Adipocyte (in vitro differentiated cells): ENCODE measurements around the gene OLR1.
A peak's percentile ranks its signal among the peaks of the same experiment; 100 is the strongest.
"Not testable (repeated sequence)": the region's sequence is repeated elsewhere in the genome, so short reads cannot be mapped to it uniquely, and the experiment has no call there.

Source experiments
- DNase-seq: peaks from one replicate; pipeline ENCODE4 v3.0.0-alpha.2; 2015; ENCODE audit warnings: low read depth
- H3K27me3 ChIP-seq: replicated peaks from 2 replicates; pipeline ENCODE4 v1.7.0; 2013; ENCODE audit warnings: mild to moderate bottlenecking, low read length, moderate library complexity; ENCODE audit not compliant: control insufficient read depth, insufficient read depth
- H3K36me3 ChIP-seq: 2 replicates; pipeline ENCODE4 v1.7.0; 2013; ENCODE audit warnings: low read length, mild to moderate bottlenecking, moderate library complexity; ENCODE audit not compliant: control insufficient read depth, insufficient read depth, severe bottlenecking
- H3K4me1 ChIP-seq: 2 replicates; pipeline ENCODE4 v1.7.0; 2013; ENCODE audit warnings: mild to moderate bottlenecking, low read length, moderate library complexity; ENCODE audit not compliant: control insufficient read depth, insufficient read depth
- H3K4me3 ChIP-seq: 2 replicates; pipeline ENCODE4 v1.7.0; 2013; ENCODE audit warnings: mild to moderate bottlenecking, low read length, moderate library complexity
- H3K9ac ChIP-seq: 2 replicates; pipeline ENCODE4 v1.7.0; 2013; ENCODE audit warnings: mild to moderate bottlenecking, low read length, moderate library complexity
- H3K9me3 ChIP-seq: 2 replicates; pipeline ENCODE4 v1.7.0; 2013; ENCODE audit warnings: mild to moderate bottlenecking, low read length, moderate library complexity; ENCODE audit not compliant: control insufficient read depth

Gene OLR1

GRCh38 chr12:10211101-10211939, 39.4 kb upstream of the OLR1 start:
- H3K4me3 ChIP-seq = no peak overlapping the region
- no peaks in the 10 kb centered on the region for H3K27me3 ChIP-seq
- no peak overlapping the region for H3K9ac ChIP-seq
- peaks cover 16% of the 10 kb centered on the region for H3K4me1 ChIP-seq
- no peak for DNase-seq
- H3K36me3 ChIP-seq = no peaks in the 10 kb centered on the region
- no peaks in the 10 kb centered on the region for H3K9me3 ChIP-seq

GRCh38 chr12:10210225-10210624, 38.3 kb upstream of the OLR1 start:
- no peak overlapping the region for H3K4me3 ChIP-seq
- no peak for DNase-seq
- H3K9ac ChIP-seq = no peak overlapping the region
- no peaks in the 10 kb centered on the region for H3K9me3 ChIP-seq
- peaks cover 12% of the 10 kb centered on the region for H3K4me1 ChIP-seq
- H3K27me3 ChIP-seq = no peaks in the 10 kb centered on the region
- no peaks in the 10 kb centered on the region for H3K36me3 ChIP-seq

GRCh38 chr12:10207136-10207535, 35.2 kb upstream of the OLR1 start:
- no peaks in the 10 kb centered on the region for H3K4me1 ChIP-seq
- H3K27me3 ChIP-seq = no peaks in the 10 kb centered on the region
- no peak overlapping the region for H3K9ac ChIP-seq
- no peak for DNase-seq
- no peaks in the 10 kb centered on the region for H3K9me3 ChIP-seq
- H3K4me3 ChIP-seq = no peak overlapping the region
- H3K36me3 ChIP-seq = no peaks in the 10 kb centered on the region

GRCh38 chr12:10205220-10205807, 33.4 kb upstream of the OLR1 start:
- no peaks in the 10 kb centered on the region for H3K36me3 ChIP-seq
- H3K4me3 ChIP-seq = no peak overlapping the region
- DNase-seq = peak; percentile 40
- H3K9ac ChIP-seq = no peak overlapping the region
- no peaks in the 10 kb centered on the region for H3K4me1 ChIP-seq
- H3K27me3 ChIP-seq = no peaks in the 10 kb centered on the region
- H3K9me3 ChIP-seq = no peaks in the 10 kb centered on the region

GRCh38 chr12:10204495-10204894, 32.6 kb upstream of the OLR1 start:
- H3K27me3 ChIP-seq, H3K9me3 ChIP-seq, H3K36me3 ChIP-seq, H3K4me1 ChIP-seq, H3K4me3 ChIP-seq, H3K9ac ChIP-seq, DNase-seq: not testable (repeated sequence)

- Histone ChIP-seq H3K4me3 (no peak overlapping the region), H3K36me3 (no peaks in the 10 kb centered on the region), H3K27me3 (no peaks in the 10 kb centered on the region), H3K9me3 (no peaks in the 10 kb centered on the region), H3K9ac (no peak overlapping the region), H3K4me1 (peaks cover 5% of the 10 kb centered on the region)
- no peak for DNase-seq
Measured at GRCh38 chr12:10197879-10198278, 25.9 kb upstream of the OLR1 start.

DNA sequence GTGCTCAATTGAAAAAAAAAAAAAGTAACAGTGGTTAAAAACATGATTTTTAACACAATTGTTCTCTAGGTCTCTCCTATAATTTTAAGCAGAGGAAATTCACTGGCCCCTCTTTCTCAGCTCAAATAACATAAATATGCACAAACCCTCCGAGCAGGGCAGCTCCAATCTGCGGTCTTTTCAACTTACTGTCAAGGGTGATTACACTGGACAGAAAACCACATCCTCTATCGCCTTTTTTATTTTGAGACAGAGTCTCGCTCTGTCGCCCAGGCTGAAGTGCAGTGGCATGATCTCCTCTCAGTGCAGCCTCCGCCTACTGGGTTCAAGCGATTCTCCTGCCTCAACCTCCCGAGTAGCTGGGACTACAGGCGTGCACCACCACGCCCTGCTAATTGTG, 24.3 kb upstream of the OLR1 start:
- H3K4me1 ChIP-seq = peaks cover 17% of the 10 kb centered on the region
- DNase-seq = no peak

DNA sequence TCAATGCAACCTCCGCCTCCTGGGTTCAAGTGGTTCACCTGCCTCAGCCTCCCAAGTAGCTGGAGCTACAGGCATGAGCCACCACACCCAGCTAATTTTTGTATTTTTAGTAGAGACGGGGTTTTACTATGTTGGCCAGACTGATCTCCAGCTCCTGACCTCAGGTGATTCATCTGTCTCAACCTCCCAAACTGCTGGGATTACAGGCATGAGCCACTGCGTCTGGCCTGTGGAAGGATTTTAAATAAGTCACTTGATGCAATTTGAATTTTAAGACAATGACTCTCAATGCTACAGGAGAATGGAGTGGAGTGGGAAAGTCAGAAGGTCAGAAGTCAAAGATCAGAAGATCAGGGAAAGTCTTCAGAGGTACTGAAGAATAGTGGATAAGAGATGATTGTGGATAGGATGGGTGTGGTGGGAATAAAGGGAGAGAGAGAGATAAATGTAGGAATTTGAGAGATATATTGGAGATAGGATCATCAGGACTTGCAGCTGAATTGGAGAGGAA, 22.3 kb upstream of the OLR1 start:
- no peak overlapping the region for H3K9ac ChIP-seq
- no peaks in the 10 kb centered on the region for H3K36me3 ChIP-seq
- DNase-seq = no peak
- peaks cover 24% of the 10 kb centered on the region for H3K4me1 ChIP-seq
- no peaks in the 10 kb centered on the region for H3K27me3 ChIP-seq
- H3K9me3 ChIP-seq = no peaks in the 10 kb centered on the region
- no peak overlapping the region for H3K4me3 ChIP-seq

More for the DNA sequence above, 24.3 kb upstream of the OLR1 start:
- Histone ChIP-seq H3K9me3 (no peaks in the 10 kb centered on the region), H3K9ac (no peak overlapping the region), H3K27me3 (no peaks in the 10 kb centered on the region), H3K4me3 (no peak overlapping the region), H3K36me3 (no peaks in the 10 kb centered on the region)

- peak; percentile 28 for DNase-seq
Measured at GRCh38 chr12:10191865-10192264, 19.9 kb upstream of the OLR1 start.

GRCh38 chr12:10190558-10191388, 18.8 kb upstream of the OLR1 start:
- peaks cover 24% of the 10 kb centered on the region for H3K4me1 ChIP-seq
- no peak overlapping the region for H3K4me3 ChIP-seq
- peak; percentile 85 for DNase-seq
- no peak overlapping the region for H3K9ac ChIP-seq
- no peaks in the 10 kb centered on the region for H3K36me3 ChIP-seq
- H3K9me3 ChIP-seq = no peaks in the 10 kb centered on the region
- H3K27me3 ChIP-seq = no peaks in the 10 kb centered on the region

More at GRCh38 chr12:10191865-10192264, 19.9 kb upstream of the OLR1 start:
- Histone ChIP-seq H3K36me3 (no peaks in the 10 kb centered on the region), H3K9ac (no peak overlapping the region), H3K27me3 (no peaks in the 10 kb centered on the region), H3K4me1 (peaks cover 24% of the 10 kb centered on the region), H3K4me3 (no peak overlapping the region), H3K9me3 (no peaks in the 10 kb centered on the region)

DNA sequence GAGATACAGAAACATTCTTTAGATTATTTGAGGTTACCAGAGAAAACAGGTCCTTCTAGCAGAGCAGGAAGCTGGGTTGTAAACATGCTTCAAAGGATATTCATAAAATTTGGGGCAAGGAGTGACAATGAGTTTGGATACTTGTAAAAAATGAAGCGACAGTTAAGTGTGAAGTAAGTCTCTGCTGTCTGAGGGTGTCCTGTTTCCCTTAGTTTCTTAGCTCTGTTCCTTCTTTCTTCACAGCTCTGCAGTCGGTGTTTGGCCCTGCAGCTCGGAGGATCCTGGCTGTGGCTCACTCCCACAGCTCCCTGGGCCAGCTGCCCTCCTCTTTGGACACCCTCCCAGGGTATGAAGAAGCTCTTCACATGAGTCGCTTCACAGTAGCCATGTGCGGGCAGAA, 17.7 kb upstream of the OLR1 start:
- Histone ChIP-seq H3K9me3 (no peaks in the 10 kb centered on the region), H3K36me3 (no peaks in the 10 kb centered on the region), H3K4me1 (peaks cover 28% of the 10 kb centered on the region), H3K27me3 (no peaks in the 10 kb centered on the region), H3K4me3 (no peak overlapping the region), H3K9ac (no peak overlapping the region)
- no peak for DNase-seq
